Measurements from ENCODE around the gene CMTM6. TPM values are rescaled to one million over a fixed set of nuclear protein-coding genes. Genes with fewer than 3 reads are reported as not detected.

Gene CMTM6
- total RNA-seq, 1 donor from 2014 or later, result 37.5 TPM

- peaks cover 3% of the 10 kb centered on the region for H3K27me3 Mint-ChIP-seq
- no peak for DNase-seq (ENCODE audit: extremely low spot score, unreplicated experiment)
- H3K4me3 Mint-ChIP-seq, result peak overlapping the region; percentile 57
- H3K36me3 Mint-ChIP-seq, result peaks cover 8% of the 10 kb centered on the region
- TF ChIP-seq CTCF (conservative IDR thresholded peaks at IDR 0.05), result no peak
- peaks cover 18% of the 10 kb centered on the region for H3K4me1 Mint-ChIP-seq (ENCODE audit: unreplicated experiment)
- H3K27ac Mint-ChIP-seq, result peak overlapping the region; percentile 61
- H3K9me3 Mint-ChIP-seq, result peaks cover 4% of the 10 kb centered on the region
Measured at GRCh38 chr3:32460031-32460749, 42.5 kb downstream of the CMTM6 start.

- Mint-ChIP-seq H3K27me3 (peaks cover 3% of the 10 kb centered on the region), H3K27ac (no peak overlapping the region), H3K4me3 (no peak overlapping the region), H3K4me1 (ENCODE audit: unreplicated experiment) (peaks cover 25% of the 10 kb centered on the region), H3K9me3 (peaks cover 4% of the 10 kb centered on the region), H3K36me3 (peaks cover 11% of the 10 kb centered on the region)
- DNase-seq (ENCODE audit: extremely low spot score, unreplicated experiment), result peak; percentile 58
- no peak for TF ChIP-seq CTCF (conservative IDR thresholded peaks at IDR 0.05)
Measured at GRCh38 chr3:32459450-32459849, 43.2 kb downstream of the CMTM6 start.

- Mint-ChIP-seq H3K36me3 (peaks cover 18% of the 10 kb centered on the region), H3K27ac (peak overlapping the region; percentile 62), H3K27me3 (peaks cover 3% of the 10 kb centered on the region), H3K9me3 (peaks cover 4% of the 10 kb centered on the region), H3K4me3 (peak overlapping the region; percentile 52), H3K4me1 (ENCODE audit: unreplicated experiment) (peaks cover 33% of the 10 kb centered on the region)
- DNase-seq (ENCODE audit: extremely low spot score, unreplicated experiment), result peak; percentile 34
- no peak for TF ChIP-seq CTCF (conservative IDR thresholded peaks at IDR 0.05)
Measured at GRCh38 chr3:32457971-32458471, 44.6 kb downstream of the CMTM6 start.

- peaks cover 33% of the 10 kb centered on the region for H3K4me1 Mint-ChIP-seq (ENCODE audit: unreplicated experiment)
- peaks cover 4% of the 10 kb centered on the region for H3K9me3 Mint-ChIP-seq
- no peak overlapping the region for H3K4me3 Mint-ChIP-seq
- peaks cover 18% of the 10 kb centered on the region for H3K36me3 Mint-ChIP-seq
- no peak for TF ChIP-seq CTCF (conservative IDR thresholded peaks at IDR 0.05)
- H3K27ac Mint-ChIP-seq, result no peak overlapping the region
- peaks cover 3% of the 10 kb centered on the region for H3K27me3 Mint-ChIP-seq
- DNase-seq (ENCODE audit: extremely low spot score, unreplicated experiment), result peak; percentile 37
Measured at GRCh38 chr3:32456429-32457130, 46.1 kb downstream of the CMTM6 start.

- no peak overlapping the region for H3K27ac Mint-ChIP-seq
- H3K36me3 Mint-ChIP-seq, result peaks cover 18% of the 10 kb centered on the region
- no peak for TF ChIP-seq CTCF (conservative IDR thresholded peaks at IDR 0.05)
- peaks cover 3% of the 10 kb centered on the region for H3K27me3 Mint-ChIP-seq
- DNase-seq (ENCODE audit: extremely low spot score, unreplicated experiment), result peak; percentile 27
- H3K9me3 Mint-ChIP-seq, result peaks cover 4% of the 10 kb centered on the region
- H3K4me3 Mint-ChIP-seq, result no peak overlapping the region
- peaks cover 33% of the 10 kb centered on the region for H3K4me1 Mint-ChIP-seq (ENCODE audit: unreplicated experiment)
Measured at GRCh38 chr3:32455609-32456428, 46.8 kb downstream of the CMTM6 start.
